Right lobe of liver (tissue), 6 donors: ENCODE results near the gene AQP3. TPM values are rescaled to one million over a fixed set of nuclear protein-coding genes. Genes with fewer than 3 reads are reported as not detected.

Source experiments
- ATAC-seq, 4 donors: fragments of 200-7000 bp; cut with Tn5 transposase; one replicate each; pipeline ENCODE4 v1.9.1; 2020; ENCODE audit warnings: mild to moderate bottlenecking in 4 of 4, moderate library complexity in 4 of 4
- DNase-seq, 3 donors: peaks; one replicate each; pipeline ENCODE4 v3.0.0-alpha.2; 2020
- H3K27ac ChIP-seq, 3 donors: fragments of 200-600 bp; one replicate each; pipeline ENCODE4 v1.8.0; 2022
- H3K27me3 ChIP-seq, 2 donors: fragments of 200-600 bp; one replicate each; pipeline ENCODE4 v1.8.0; 2022
- H3K36me3 ChIP-seq, 4 donors: fragments of 200-600 bp; sonication (generic) in 1 of 4; one replicate each; pipeline versions ENCODE4 v1.5.1 to v1.8.0; 2017 to 2022; ENCODE audit warnings: control low read depth in 1 of 4
- H3K4me1 ChIP-seq, 4 donors: fragments of 200-600 bp; sonication (generic) in 1 of 4; one replicate each; pipeline versions ENCODE4 v1.5.1 to v1.8.0; 2017 to 2022; ENCODE audit warnings: control low read depth in 1 of 4
- H3K4me3 ChIP-seq, 3 donors: fragments of 200-600 bp; one replicate each; pipeline ENCODE4 v1.8.0; 2022
- H3K9me3 ChIP-seq, 4 donors: fragments of 200-600 bp; sonication (generic) in 1 of 4; one replicate each; pipeline versions ENCODE4 v1.5.1 to v1.8.0; 2017 to 2022; ENCODE audit warnings: control low read depth in 1 of 4
- CTCF ChIP-seq, 4 donors: fragments of 200-600 bp in 3 of 4; fragments of 450-650 bp in 1 of 4; IDR thresholded peaks; one replicate each; pipeline versions ENCODE4 v1.5.1 to v1.8.0; 2016 to 2022; ENCODE audit warnings: antibody characterized with exemption in 4 of 4, mild to moderate bottlenecking in 2 of 4
- POLR2A ChIP-seq: fragments of 450-650 bp; IDR thresholded peaks from one replicate; pipeline ENCODE4 v1.6.1; 2017; ENCODE audit warnings: antibody characterized with exemption, mild to moderate bottlenecking
- WGBS: methylation state at CpG from one replicate; pipeline ENCODE4 v1.1.6; 2018; ENCODE audit warnings: low coverage, low lambda C conversion rate; ENCODE audit not compliant: insufficient coverage; ENCODE audit errors: missing lambda C conversion rate; 5-methylcytosine and 5-hydroxymethylcytosine counted together
- intact Hi-C, 2 donors: fragments of 100-400 bp; cut with DNase I; formaldehyde crosslinking; loops; one replicate each; pipeline versions ENCODE4 v1.11.2 to v1.14.1; 2022
- total RNA-seq, 6 experiments: library from RNA; depleted of rRNA in 2 of 6; stranded (reverse); fragments of >200 nt in 2 of 6; fragmentation: NEBNext Ultra II Directional in 3 of 6; extraction: Animal tissue kit (Norgen Biotek cat#: 25700) in 3 of 6; gene quantifications; one replicate each; pipeline versions ENCODE4 v1.1.0 to v1.2.4, GENCODE V29; 2016 to 2023
- donor health status: DM: no; HTN: yes; CAD: no.
- donor health status: DM: no; HTN: no; CAD: no.
- donor health status: DM: no; HTN: no; CAD: no.
- donor health status: DM: no; HTN: yes; CAD: no.
- donor health status: DM: no; HTN: yes; CAD: no.

AQP3 gene
- total RNA-seq, 6 experiments from 2014 or later, result 49.7 to 158 (median 109) TPM

GRCh38 chr9:33442125-33442524, 5.3 kb downstream of the AQP3 start:
- no peak for ATAC-seq
- WGBS, result 60% methylated on average over 2 of the region's 15 CpGs
- peaks cover 0 to 28% (median 6%) of the 10 kb centered on the region in 4 donors for H3K36me3 ChIP-seq
- H3K27me3 ChIP-seq, result no peaks in the 10 kb centered on the region
- no peak for TF ChIP-seq CTCF (IDR thresholded peaks at IDR 0.05)
- TF ChIP-seq POLR2A, result no peak
- H3K9me3 ChIP-seq, result no peaks in the 10 kb centered on the region
- no peak overlapping the region for H3K27ac ChIP-seq
- H3K4me3 ChIP-seq, result no peak overlapping the region
- no peak for DNase-seq
- intact Hi-C loops, result no loop called here
- H3K4me1 ChIP-seq, result peaks cover 0 to 35% (median 8%) of the 10 kb centered on the region in 4 donors

- no peaks in the 10 kb centered on the region for H3K27me3 ChIP-seq
- WGBS, result no CpG with 5 or more reads among the region's 1 CpG
- ATAC-seq (no peak), DNase-seq (no peak)
- H3K27ac ChIP-seq, result no peak overlapping the region
- peaks cover 0 to 28% (median 6%) of the 10 kb centered on the region in 4 donors for H3K36me3 ChIP-seq
- H3K4me3 ChIP-seq, result no peak overlapping the region
- H3K9me3 ChIP-seq, result no peaks in the 10 kb centered on the region
- intact Hi-C loops, result no loop called here
- TF ChIP-seq POLR2A (no peak), CTCF (IDR thresholded peaks at IDR 0.05) (no peak)
- peaks cover 0 to 26% (median 8%) of the 10 kb centered on the region in 4 donors for H3K4me1 ChIP-seq
These were observed 6.8 kb downstream of the AQP3 start for GRCh38 chr9:33440609-33441008.

GRCh38 chr9:33440204-33440603, 7.2 kb downstream of the AQP3 start:
- DNase-seq (no peak), ATAC-seq (no peak)
- 95% methylated on average over 7 of the region's 7 CpGs for WGBS
- intact Hi-C loops, result no loop called here
- Histone ChIP-seq H3K27me3 (no peaks in the 10 kb centered on the region), H3K36me3 (peaks cover 0 to 28% (median 6%) of the 10 kb centered on the region in 4 donors), H3K4me1 (peaks cover 0 to 22% (median 8%) of the 10 kb centered on the region in 4 donors), H3K4me3 (no peak overlapping the region), H3K9me3 (no peaks in the 10 kb centered on the region), H3K27ac (no peak overlapping the region)
- TF ChIP-seq POLR2A (no peak), CTCF (IDR thresholded peaks at IDR 0.05) (no peak)

GRCh38 chr9:33439731-33440130, 7.7 kb downstream of the AQP3 start:
- no peaks in the 10 kb centered on the region for H3K27me3 ChIP-seq
- ATAC-seq (peak in 1 of 4 donors; percentile 8), DNase-seq (no peak)
- 53% methylated on average over 5 of the region's 6 CpGs for WGBS
- no peak overlapping the region for H3K27ac ChIP-seq
- intact Hi-C loops, result no loop called here
- peaks cover 0 to 24% (median 6%) of the 10 kb centered on the region in 4 donors for H3K36me3 ChIP-seq
- TF ChIP-seq CTCF (IDR thresholded peaks at IDR 0.05) (no peak), POLR2A (no peak)
- no peaks in the 10 kb centered on the region for H3K9me3 ChIP-seq
- peaks cover 0 to 17% (median 7%) of the 10 kb centered on the region in 4 donors for H3K4me1 ChIP-seq
- H3K4me3 ChIP-seq, result no peak overlapping the region
